WTC11 (cell line): ENCODE results near the gene RAD50.

Experiments used
- ATF2 ChIP-seq: sonication (generic); formaldehyde crosslinking; IDR thresholded peaks from 2 replicates; pipeline ENCODE4 v1.8.1; 2022; ENCODE audit warnings: low read depth, missing genetic modification reagents, borderline replicate concordance
- ATF6 ChIP-seq: sonication (generic); formaldehyde crosslinking; IDR thresholded peaks from 2 replicates; pipeline ENCODE4 v1.8.1; 2023; ENCODE audit warnings: mild to moderate bottlenecking, missing genetic modification reagents
- CTCF ChIP-seq: fragments of 200-600 bp; IDR thresholded peaks from 2 replicates; pipeline ENCODE4 v1.8.0; 2022; ENCODE audit warnings: antibody characterized with exemption
- FOXP1 ChIP-seq: sonication (generic); formaldehyde crosslinking; IDR thresholded peaks from 2 replicates; pipeline ENCODE4 v1.8.0; 2022; ENCODE audit warnings: missing genetic modification reagents, mild to moderate bottlenecking, moderate library complexity, borderline replicate concordance
- JUN ChIP-seq: sonication (generic); formaldehyde crosslinking; IDR thresholded peaks from 2 replicates; pipeline ENCODE4 v1.8.0; 2023; ENCODE audit warnings: mild to moderate bottlenecking, missing genetic modification reagents
- MAX ChIP-seq: sonication (generic); formaldehyde crosslinking; IDR thresholded peaks from 2 replicates; pipeline ENCODE4 v1.8.0; 2022; ENCODE audit warnings: mild to moderate bottlenecking, missing genetic modification reagents
- MLX ChIP-seq: sonication (generic); formaldehyde crosslinking; IDR thresholded peaks from 2 replicates; pipeline ENCODE4 v1.8.1; 2023; ENCODE audit warnings: mild to moderate bottlenecking, missing genetic modification reagents, moderate library complexity
- NR1H2 ChIP-seq: sonication (generic); formaldehyde crosslinking; IDR thresholded peaks from 2 replicates; pipeline ENCODE4 v1.9.0; 2021; ENCODE audit warnings: mild to moderate bottlenecking, moderate library complexity, missing genetic modification reagents
- PREB ChIP-seq: sonication (generic); formaldehyde crosslinking; IDR thresholded peaks from 2 replicates; pipeline ENCODE4 v1.8.1; 2022; ENCODE audit warnings: mild to moderate bottlenecking, missing genetic modification reagents, moderate library complexity, borderline replicate concordance
- RELA ChIP-seq: sonication (generic); formaldehyde crosslinking; IDR thresholded peaks from 2 replicates; pipeline ENCODE4 v1.8.1; 2022; ENCODE audit warnings: missing genetic modification reagents, mild to moderate bottlenecking, borderline replicate concordance
- TCF7 ChIP-seq: sonication (generic); formaldehyde crosslinking; IDR thresholded peaks from 2 replicates; pipeline ENCODE4 v1.8.0; 2022; ENCODE audit warnings: mild to moderate bottlenecking, low read depth, missing genetic modification reagents, moderate library complexity
- TEAD4 ChIP-seq: sonication (generic); formaldehyde crosslinking; IDR thresholded peaks from 2 replicates; pipeline ENCODE4 v1.8.0; 2022; ENCODE audit warnings: mild to moderate bottlenecking, missing genetic modification reagents
- USF2 ChIP-seq: sonication (generic); formaldehyde crosslinking; IDR thresholded peaks from 2 replicates; pipeline ENCODE4 v1.8.1; 2023; ENCODE audit warnings: mild to moderate bottlenecking, missing genetic modification reagents, moderate library complexity
- ZNF121 ChIP-seq: sonication (generic); formaldehyde crosslinking; IDR thresholded peaks from 2 replicates; pipeline ENCODE4 v1.8.0; 2023; ENCODE audit warnings: missing genetic modification reagents

- no peak for TF ChIP-seq JUN
- no peak for TF ChIP-seq ATF6 (CRISPR knock-in tag)
- TF ChIP-seq MAX (CRISPR knock-in tag): no peak
- TF ChIP-seq ATF2 (CRISPR knock-in tag): no peak
- no peak for TF ChIP-seq USF2
- no peak for TF ChIP-seq PREB (CRISPR knock-in tag)
- no peak for TF ChIP-seq TCF7
- no peak for TF ChIP-seq CTCF
- TF ChIP-seq MLX (CRISPR knock-in tag): no peak
- TF ChIP-seq NR1H2 (CRISPR knock-in tag): no peak
- TF ChIP-seq FOXP1 (CRISPR knock-in tag): no peak
- no peak for TF ChIP-seq TEAD4 (CRISPR knock-in tag)
- TF ChIP-seq ZNF121 (CRISPR knock-in tag): no peak
- TF ChIP-seq RELA: no peak
These were observed 106.4 kb downstream of the RAD50 start for GRCh38 chr5:132662925-132663770.
